Natural killer cell (primary cell): ENCODE data around the gene CAPG. TPM values are rescaled to one million over a fixed set of nuclear protein-coding genes. Genes with fewer than 3 reads are reported as not detected.

Source experiments
- ATAC-seq, 3 donors: fragments of 150-1000 bp in 2 of 3; fragments of 200-7000 bp in 1 of 3; cut with Tn5 transposase; 1 replicate in 1 of 3; 2 replicates in 2 of 3; pipeline ENCODE4 v1.10.0; 2021; ENCODE audit warnings: mild to moderate bottlenecking in 2 of 3, moderate library complexity in 2 of 3
- DNase-seq, 2 donors: peaks; one replicate each; pipeline versions ENCODE4 v3.0.0 to v3.0.0-alpha.2; 2013 to 2021; ENCODE audit warnings: mixed read lengths in 1 of 2
- H3K27ac ChIP-seq: one replicate; pipeline ENCODE4 v1.5.1; 2013; ENCODE audit warnings: mild to moderate bottlenecking, low read length
- H3K27me3 ChIP-seq: one replicate; pipeline ENCODE4 v1.6.1; 2013; ENCODE audit warnings: low read length; ENCODE audit not compliant: control insufficient read depth, insufficient read depth
- H3K36me3 ChIP-seq: one replicate; pipeline ENCODE4 v1.6.1; 2013; ENCODE audit warnings: low read length; ENCODE audit not compliant: control insufficient read depth, insufficient read depth
- H3K4me1 ChIP-seq: one replicate; pipeline ENCODE4 v1.6.1; 2013; ENCODE audit warnings: low read length; ENCODE audit not compliant: control insufficient read depth, insufficient read depth
- H3K4me3 ChIP-seq: one replicate; pipeline ENCODE4 v1.5.1; 2013; ENCODE audit warnings: low read length
- H3K9me3 ChIP-seq: one replicate; pipeline ENCODE4 v1.6.1; 2013; ENCODE audit warnings: low read length; ENCODE audit not compliant: control insufficient read depth, insufficient read depth
- H3K27ac Mint-ChIP-seq, 2 donors: one replicate each; pipeline ENCODE4 v1.8.0; 2022; ENCODE audit warnings: mild to moderate bottlenecking in 2 of 2, mixed read lengths in 2 of 2, moderate library complexity in 1 of 2
- H3K27me3 Mint-ChIP-seq, 2 donors: one replicate each; pipeline ENCODE4 v1.8.0; 2022; ENCODE audit warnings: low read depth in 2 of 2, mixed read lengths in 2 of 2
- H3K36me3 Mint-ChIP-seq: one replicate; pipeline ENCODE4 v1.8.0; 2022; ENCODE audit warnings: mixed read lengths
- H3K4me1 Mint-ChIP-seq, 2 donors: one replicate each; pipeline ENCODE4 v1.8.0; 2022; ENCODE audit warnings: mixed read lengths in 2 of 2
- H3K4me3 Mint-ChIP-seq: one replicate; pipeline ENCODE4 v1.8.0; 2022; ENCODE audit warnings: mild to moderate bottlenecking, moderate library complexity, mixed read lengths
- H3K9me3 Mint-ChIP-seq, 2 donors: one replicate each; pipeline ENCODE4 v1.8.0; 2022; ENCODE audit warnings: mixed read lengths in 2 of 2
- WGBS: methylation state at CpG from one replicate; pipeline ENCODE4 v1.1.7; 2013; ENCODE audit warnings: missing lambda C conversion rate; ENCODE audit not compliant: insufficient coverage; 5-methylcytosine and 5-hydroxymethylcytosine counted together
- intact Hi-C: fragments of 100-400 bp; cut with micrococcal nuclease; formaldehyde crosslinking; loops from one replicate; pipeline ENCODE4 v1.14.2; 2022
- total RNA-seq, 4 donors: library from RNA; stranded (reverse); fragments of 120-200 nt in 1 of 4; gene quantifications; one replicate each; pipeline versions ENCODE4 v1.2.3 to v1.2.4, GENCODE V29; 2013 to 2022
- TF ChIP-seq, protein P1 (sequence below): fragments of 200-600 bp; IDR thresholded peaks from one replicate; pipeline ENCODE4 v1.8.0; 2022; ENCODE audit warnings: antibody characterized with exemption

CAPG gene
- total RNA-seq, 3 donors from 2014 or later (not counting 1 experiment from before 2014, with no cell fraction given) = 10.6 to 50.3 (median 19.3) TPM

DNA sequence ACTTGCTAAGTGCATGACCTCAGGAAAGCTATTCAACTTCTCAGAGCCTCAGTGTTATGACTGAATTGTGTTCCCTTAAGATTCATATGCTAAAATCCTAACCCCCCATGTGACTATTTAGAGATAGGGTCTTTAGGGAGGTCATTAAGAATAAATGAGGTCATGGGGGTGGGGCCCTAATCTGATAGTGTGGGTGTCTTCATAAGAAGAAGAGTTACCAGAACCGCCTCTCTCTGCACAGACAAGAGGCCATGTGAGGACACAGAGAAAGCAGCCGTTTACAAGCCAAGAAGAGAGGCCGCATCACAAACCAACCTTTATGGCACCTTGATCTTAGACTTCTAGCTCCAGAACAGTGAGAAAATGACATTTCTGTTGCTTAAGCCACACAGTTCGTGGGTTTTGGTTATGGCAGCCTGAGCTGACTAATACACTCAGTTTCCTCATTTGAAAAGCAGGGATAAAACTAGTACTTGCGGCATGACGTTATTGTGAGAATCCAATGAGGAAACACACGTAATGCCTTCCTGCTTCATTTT is 18.2 kb upstream of the CAPG start:
- no peak overlapping the region for H3K27ac Mint-ChIP-seq
- WGBS = 62% methylated on average over 7 of the region's 7 CpGs

DNA sequence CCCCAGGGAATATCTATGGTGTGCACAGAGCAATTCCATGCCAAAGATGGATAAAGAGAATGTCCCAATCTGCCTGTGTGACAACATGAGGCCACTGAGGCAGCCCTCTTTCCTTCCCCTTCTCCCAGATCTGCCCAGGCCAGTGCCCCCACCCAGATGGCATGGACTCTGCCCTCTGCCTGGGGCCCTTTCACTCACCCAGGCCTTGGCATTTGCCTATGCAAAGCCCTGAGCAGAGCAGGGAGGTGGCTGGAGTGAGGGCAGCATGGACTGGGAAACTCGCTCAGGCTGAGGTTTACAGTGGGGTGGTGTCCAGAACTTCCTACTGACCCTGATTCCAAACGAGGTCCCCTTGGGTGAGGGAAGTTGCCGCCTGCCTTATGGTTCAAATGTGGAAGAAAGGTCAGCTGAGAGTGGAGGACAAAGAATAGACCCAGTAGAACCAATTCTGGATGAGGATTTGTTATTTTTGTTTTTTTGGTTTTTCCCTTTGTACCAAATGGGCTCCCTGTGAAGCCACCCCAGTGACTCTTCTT is 17.2 kb upstream of the CAPG start:
- Mint-ChIP-seq H3K27me3 (no peaks in the 10 kb centered on the region), H3K27ac (no peak overlapping the region), H3K9me3 (no peaks in the 10 kb centered on the region), H3K4me3 (no peak overlapping the region), H3K4me1 (peaks cover 0 to 5% of the 10 kb centered on the region in 2 donors), H3K36me3 (no peaks in the 10 kb centered on the region)
- intact Hi-C loops = no loop called here
- TF ChIP-seq, protein P1, sequence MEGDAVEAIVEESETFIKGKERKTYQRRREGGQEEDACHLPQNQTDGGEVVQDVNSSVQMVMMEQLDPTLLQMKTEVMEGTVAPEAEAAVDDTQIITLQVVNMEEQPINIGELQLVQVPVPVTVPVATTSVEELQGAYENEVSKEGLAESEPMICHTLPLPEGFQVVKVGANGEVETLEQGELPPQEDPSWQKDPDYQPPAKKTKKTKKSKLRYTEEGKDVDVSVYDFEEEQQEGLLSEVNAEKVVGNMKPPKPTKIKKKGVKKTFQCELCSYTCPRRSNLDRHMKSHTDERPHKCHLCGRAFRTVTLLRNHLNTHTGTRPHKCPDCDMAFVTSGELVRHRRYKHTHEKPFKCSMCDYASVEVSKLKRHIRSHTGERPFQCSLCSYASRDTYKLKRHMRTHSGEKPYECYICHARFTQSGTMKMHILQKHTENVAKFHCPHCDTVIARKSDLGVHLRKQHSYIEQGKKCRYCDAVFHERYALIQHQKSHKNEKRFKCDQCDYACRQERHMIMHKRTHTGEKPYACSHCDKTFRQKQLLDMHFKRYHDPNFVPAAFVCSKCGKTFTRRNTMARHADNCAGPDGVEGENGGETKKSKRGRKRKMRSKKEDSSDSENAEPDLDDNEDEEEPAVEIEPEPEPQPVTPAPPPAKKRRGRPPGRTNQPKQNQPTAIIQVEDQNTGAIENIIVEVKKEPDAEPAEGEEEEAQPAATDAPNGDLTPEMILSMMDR = no peak
- Histone ChIP-seq H3K27me3 (no peaks in the 10 kb centered on the region), H3K4me3 (no peak overlapping the region), H3K27ac (no peak overlapping the region), H3K4me1 (peaks cover 3% of the 10 kb centered on the region), H3K36me3 (no peaks in the 10 kb centered on the region), H3K9me3 (no peaks in the 10 kb centered on the region)
- WGBS = 80% methylated on average over 3 of the region's 3 CpGs
- no peak for ATAC-seq
- no peak for DNase-seq

More for the DNA sequence above, 18.2 kb upstream of the CAPG start:
- intact Hi-C loops = no loop called here
- H3K9me3 ChIP-seq = no peaks in the 10 kb centered on the region
- no peaks in the 10 kb centered on the region for H3K36me3 Mint-ChIP-seq
- TF ChIP-seq, protein P1 = no peak
- H3K27me3 Mint-ChIP-seq = no peaks in the 10 kb centered on the region
- no peak overlapping the region for H3K4me3 ChIP-seq
- peaks cover 3% of the 10 kb centered on the region for H3K4me1 ChIP-seq
- peak overlapping the region; percentile 15 for H3K27ac ChIP-seq
- no peak overlapping the region for H3K4me3 Mint-ChIP-seq
- peaks cover 0 to 5% of the 10 kb centered on the region in 2 donors for H3K4me1 Mint-ChIP-seq
- no peaks in the 10 kb centered on the region for H3K27me3 ChIP-seq
- H3K36me3 ChIP-seq = no peaks in the 10 kb centered on the region
- H3K9me3 Mint-ChIP-seq = no peaks in the 10 kb centered on the region
- no peak for DNase-seq
- ATAC-seq = no peak

DNA sequence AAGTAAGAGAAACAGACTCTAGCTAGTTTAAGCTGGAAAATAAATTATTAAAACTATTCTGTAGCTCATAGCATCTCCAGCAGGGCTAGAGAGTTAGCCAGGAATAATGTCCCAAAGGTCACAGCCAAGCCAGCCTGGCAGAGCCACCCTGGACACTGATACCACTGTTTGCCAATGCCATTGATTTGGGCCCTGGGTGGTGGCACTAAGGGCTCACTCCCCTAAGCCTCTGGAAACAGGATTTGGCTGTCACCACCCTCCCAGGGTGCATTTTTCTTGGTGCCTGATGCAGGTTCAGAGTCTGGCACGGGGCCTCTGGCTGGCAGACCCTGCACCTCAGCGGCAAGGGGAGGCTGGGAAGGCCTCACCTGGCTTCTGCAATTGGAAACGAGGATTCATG is 15.4 kb upstream of the CAPG start:
- Histone ChIP-seq H3K4me1 (peaks cover 9% of the 10 kb centered on the region), H3K4me3 (no peak overlapping the region), H3K36me3 (no peaks in the 10 kb centered on the region), H3K27me3 (no peaks in the 10 kb centered on the region), H3K9me3 (no peaks in the 10 kb centered on the region), H3K27ac (no peak overlapping the region)
- Mint-ChIP-seq H3K27ac (no peak overlapping the region), H3K36me3 (no peaks in the 10 kb centered on the region), H3K27me3 (no peaks in the 10 kb centered on the region), H3K4me1 (peaks cover 4 to 15% of the 10 kb centered on the region in 2 donors), H3K4me3 (no peak overlapping the region), H3K9me3 (no peaks in the 10 kb centered on the region)
- intact Hi-C loops = no loop called here
- TF ChIP-seq, protein P1 = no peak
- no peak for DNase-seq
- ATAC-seq = no peak
- WGBS = 90% methylated on average over 3 of the region's 3 CpGs

DNA sequence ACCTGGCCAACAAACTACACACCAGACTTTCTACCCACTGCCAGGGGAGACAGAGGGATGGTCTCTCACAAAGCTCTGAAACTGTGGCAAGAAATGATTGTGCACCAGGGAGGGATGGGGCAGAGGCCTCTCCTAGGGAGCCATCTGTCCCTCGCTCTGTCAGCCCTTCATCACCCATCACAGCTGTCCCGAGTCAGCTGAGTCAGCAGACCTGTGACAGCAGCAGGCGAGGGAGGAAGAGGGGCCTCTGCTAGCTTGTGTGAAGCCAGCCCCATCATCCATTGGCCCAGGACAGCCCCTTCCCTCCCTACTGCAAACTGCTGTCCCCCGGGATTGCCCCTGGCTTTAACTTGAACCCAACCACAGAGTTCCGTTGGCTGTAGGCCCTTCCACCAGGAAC is 13.4 kb upstream of the CAPG start:
- no peaks in the 10 kb centered on the region for H3K9me3 Mint-ChIP-seq
- H3K4me3 Mint-ChIP-seq = no peak overlapping the region
- DNase-seq (no peak), ATAC-seq (no peak)
- H3K27ac Mint-ChIP-seq = no peak overlapping the region
- Histone ChIP-seq H3K27me3 (no peaks in the 10 kb centered on the region), H3K4me3 (no peak overlapping the region), H3K4me1 (peaks cover 24% of the 10 kb centered on the region), H3K27ac (no peak overlapping the region), H3K9me3 (no peaks in the 10 kb centered on the region), H3K36me3 (no peaks in the 10 kb centered on the region)
- TF ChIP-seq, protein P1 = no peak
- H3K27me3 Mint-ChIP-seq = no peaks in the 10 kb centered on the region
- H3K36me3 Mint-ChIP-seq = no peaks in the 10 kb centered on the region
- H3K4me1 Mint-ChIP-seq = peaks cover 8 to 22% of the 10 kb centered on the region in 2 donors
- WGBS = 56% methylated on average over 5 of the region's 5 CpGs
- intact Hi-C loops = no loop called here
